Stimulated activated CD4-positive, alpha-beta T cell treated with anti-CD3 and anti-CD28 coated beads, Interleukin-4, amount 100 ng/mL, for 48 hours (primary cell): ENCODE data around the gene SMIM32.

Source experiments
- DNase-seq, 2 donors: peaks; one replicate each; pipeline ENCODE4 v3.0.0-alpha.2; 2020; ENCODE audit warnings: low read depth in 2 of 2

SMIM32 gene

GRCh38 chr5:136207631-136208030 lies 14.7 kb upstream of the SMIM32 start:
- no peak for DNase-seq

GRCh38 chr5:136206361-136206760 lies 13.4 kb upstream of the SMIM32 start:
- no peak for DNase-seq

GRCh38 chr5:136205941-136206340 lies 13.0 kb upstream of the SMIM32 start:
- DNase-seq, result no peak

- no peak for DNase-seq
These were observed 12.2 kb upstream of the SMIM32 start for GRCh38 chr5:136205061-136205702.

GRCh38 chr5:136203303-136203922 lies 10.5 kb upstream of the SMIM32 start:
- no peak for DNase-seq

GRCh38 chr5:136202469-136203205 lies 9.7 kb upstream of the SMIM32 start:
- no peak for DNase-seq

GRCh38 chr5:136201870-136202269 lies 8.9 kb upstream of the SMIM32 start:
- no peak for DNase-seq

GRCh38 chr5:136200761-136201160 lies 7.8 kb upstream of the SMIM32 start:
- no peak for DNase-seq

GRCh38 chr5:136200130-136200529 lies 7.2 kb upstream of the SMIM32 start:
- DNase-seq, result no peak

- no peak for DNase-seq
These were observed 6.4 kb upstream of the SMIM32 start for GRCh38 chr5:136199408-136199807.

- DNase-seq, result no peak
These were observed 5.5 kb upstream of the SMIM32 start for GRCh38 chr5:136198453-136198852.

GRCh38 chr5:136197462-136198142 lies 4.6 kb upstream of the SMIM32 start:
- DNase-seq, result no peak

GRCh38 chr5:136195971-136196820 lies 3.2 kb upstream of the SMIM32 start:
- DNase-seq, result no peak

GRCh38 chr5:136194576-136194975 lies 1.6 kb upstream of the SMIM32 start:
- DNase-seq, result no peak

GRCh38 chr5:136193322-136193935 lies 467 bp upstream of the SMIM32 start:
- DNase-seq, result no peak

- no peak for DNase-seq
These were observed 892 bp downstream of the SMIM32 start for GRCh38 chr5:136192015-136192525.

GRCh38 chr5:136191304-136192014 lies 1.5 kb downstream of the SMIM32 start:
- no peak for DNase-seq

- no peak for DNase-seq
These were observed 2.1 kb downstream of the SMIM32 start for GRCh38 chr5:136190904-136191303.

GRCh38 chr5:136190091-136190720 lies 2.8 kb downstream of the SMIM32 start:
- no peak for DNase-seq

GRCh38 chr5:136188859-136189258 lies 4.1 kb downstream of the SMIM32 start:
- no peak for DNase-seq
